Lung (tissue), 12 donors: ENCODE measurements around the gene TSPAN31. TPM values are rescaled to one million over a fixed set of nuclear protein-coding genes. Genes with fewer than 3 reads are reported as not detected.

Experiments used
- ATAC-seq: fragments of 200-7000 bp; cut with Tn5 transposase; one replicate; pipeline ENCODE4 v1.9.1; 2020; ENCODE audit warnings: moderate number of reproducible peaks; ENCODE audit not compliant: insufficient read depth, low FRiP score
- DNase-seq, 3 donors: peaks; one replicate each; pipeline ENCODE4 v3.0.0-alpha.2; 2013 to 2017
- H3K27ac ChIP-seq, 2 donors: one replicate each; pipeline ENCODE4 v1.5.1; 2013; ENCODE audit warnings: mild to moderate bottlenecking in 2 of 2, moderate library complexity in 2 of 2, control low read depth in 1 of 2, inconsistent platforms in 1 of 2, low read depth in 1 of 2, low read length in 1 of 2
- H3K27me3 ChIP-seq, 3 donors: one replicate each; pipeline ENCODE4 v1.5.1; 2013; ENCODE audit warnings: low read length in 2 of 3; ENCODE audit not compliant: control insufficient read depth in 3 of 3, insufficient read depth in 3 of 3
- H3K36me3 ChIP-seq, 4 donors: one replicate each; pipeline ENCODE4 v1.5.1; 2013; ENCODE audit warnings: low read length in 4 of 4, mild to moderate bottlenecking in 1 of 4, moderate library complexity in 1 of 4; ENCODE audit not compliant: control insufficient read depth in 4 of 4, insufficient read depth in 4 of 4
- H3K4me1 ChIP-seq, 5 donors: one replicate each; pipeline ENCODE4 v1.5.1; 2013; ENCODE audit warnings: low read length in 5 of 5, mild to moderate bottlenecking in 2 of 5, moderate library complexity in 1 of 5; ENCODE audit not compliant: control insufficient read depth in 5 of 5, insufficient read depth in 5 of 5
- H3K4me3 ChIP-seq: one replicate; pipeline ENCODE4 v1.5.1; 2013; ENCODE audit warnings: mild to moderate bottlenecking, control low read depth, moderate library complexity
- H3K9ac ChIP-seq, 2 donors: one replicate each; pipeline ENCODE4 v1.5.1; 2013; ENCODE audit warnings: low read length in 2 of 2, control low read depth in 1 of 2; ENCODE audit not compliant: insufficient read depth in 1 of 2
- H3K9me3 ChIP-seq, 4 donors: one replicate each; pipeline ENCODE4 v1.5.1; 2013; ENCODE audit warnings: low read length in 3 of 4, mild to moderate bottlenecking in 1 of 4, moderate library complexity in 1 of 4; ENCODE audit not compliant: control insufficient read depth in 4 of 4, insufficient read depth in 3 of 4
- CTCF ChIP-seq: IDR thresholded peaks from 2 replicates; pipeline ENCODE4 v1.5.1; 2012; ENCODE audit warnings: mild to moderate bottlenecking; ENCODE audit errors: control extremely low read depth, extremely low read depth
- WGBS, 2 donors: extraction: QIAGEN DNeasy Blood & Tissue Kit; methylation state at CpG; one replicate each; pipeline ENCODE4 v1.1.7; 2013; 5-methylcytosine and 5-hydroxymethylcytosine counted together
- polyA plus RNA-seq, 2 donors: library from polyadenylated mRNA; stranded (reverse); fragments of 200-250 nt; gene quantifications; one replicate each; pipeline ENCODE4 v1.2.1, GENCODE V29; 2013
- total RNA-seq, 2 donors: library from RNA; depleted of rRNA in 1 of 2; stranded (reverse); fragments of >200 nt in 1 of 2; gene quantifications; one replicate each; pipeline ENCODE4 v1.2.1, GENCODE V29; 2014 to 2021
- donor health status: control.
- donor health status: control.
- donor health status: Bipolar disorder and iron deficiency.
- donor health status: healthy.
- donor health status: DM: yes; HTN: yes; CAD: no.

TSPAN31 gene
- total and polyA plus RNA-seq, 4 donors = 32.4 to 61.1 (median 46.1) TPM

- peaks cover 0 to 2% (median 0%) of the 10 kb centered on the region in 4 donors for H3K36me3 ChIP-seq
- 85 to 87% methylated on average over 6 of the region's 6 CpGs for WGBS, 2 donors
- no peak for DNase-seq
Measured at GRCh38 chr12:57733928-57734327, 10.9 kb upstream of the TSPAN31 start.

GRCh38 chr12:57734591-57734990 is 10.2 kb upstream of the TSPAN31 start:
- 81 to 87% methylated on average over 4 of the region's 4 CpGs for WGBS, 2 donors
- no peaks in the 10 kb centered on the region for H3K9me3 ChIP-seq
- no peak overlapping the region for H3K4me3 ChIP-seq
- DNase-seq = no peak
- TF ChIP-seq CTCF = no peak
- peaks cover 0 to 79% (median 73%) of the 10 kb centered on the region in 3 donors for H3K27me3 ChIP-seq
- no peak overlapping the region for H3K27ac ChIP-seq
- peaks cover 0 to 9% (median 6%) of the 10 kb centered on the region in 5 donors for H3K4me1 ChIP-seq
- ATAC-seq = no peak
- H3K36me3 ChIP-seq = peaks cover 0 to 1% (median 0%) of the 10 kb centered on the region in 4 donors
- no peak overlapping the region for H3K9ac ChIP-seq

More at GRCh38 chr12:57733928-57734327, 10.9 kb upstream of the TSPAN31 start:
- no peak for TF ChIP-seq CTCF
- Histone ChIP-seq H3K4me1 (peaks cover 0 to 9% (median 6%) of the 10 kb centered on the region in 5 donors), H3K9me3 (no peaks in the 10 kb centered on the region), H3K9ac (no peak overlapping the region), H3K27me3 (peaks cover 0 to 77% (median 67%) of the 10 kb centered on the region in 3 donors), H3K4me3 (no peak overlapping the region), H3K27ac (no peak overlapping the region)
- ATAC-seq = no peak

GRCh38 chr12:57735198-57735855 is 9.5 kb upstream of the TSPAN31 start:
- 34 to 63% methylated on average over 8 of the region's 8 CpGs for WGBS, 2 donors
- Histone ChIP-seq H3K27ac (no peak overlapping the region), H3K27me3 (peaks cover 0 to 78% (median 73%) of the 10 kb centered on the region in 3 donors), H3K9ac (no peak overlapping the region), H3K36me3 (peaks cover 0 to 1% (median 0%) of the 10 kb centered on the region in 4 donors), H3K4me1 (peaks cover 0 to 9% (median 6%) of the 10 kb centered on the region in 5 donors), H3K4me3 (no peak overlapping the region), H3K9me3 (no peaks in the 10 kb centered on the region)
- no peak for TF ChIP-seq CTCF
- ATAC-seq (no peak), DNase-seq (peak in 2 of 3 donors; percentile 62 to 63)
